ENCODE measurements around the gene FMNL3. TPM values are rescaled to one million over a fixed set of nuclear protein-coding genes. Genes with fewer than 3 reads are reported as not detected.
"Not testable (repeated sequence)": the region's sequence is repeated elsewhere in the genome, so short reads cannot be mapped to it uniquely, and the experiment has no call there.

FMNL3 gene
- polyA plus RNA-seq, 12 donors: 22.8 to 166 (median 28.1) TPM

DNA sequence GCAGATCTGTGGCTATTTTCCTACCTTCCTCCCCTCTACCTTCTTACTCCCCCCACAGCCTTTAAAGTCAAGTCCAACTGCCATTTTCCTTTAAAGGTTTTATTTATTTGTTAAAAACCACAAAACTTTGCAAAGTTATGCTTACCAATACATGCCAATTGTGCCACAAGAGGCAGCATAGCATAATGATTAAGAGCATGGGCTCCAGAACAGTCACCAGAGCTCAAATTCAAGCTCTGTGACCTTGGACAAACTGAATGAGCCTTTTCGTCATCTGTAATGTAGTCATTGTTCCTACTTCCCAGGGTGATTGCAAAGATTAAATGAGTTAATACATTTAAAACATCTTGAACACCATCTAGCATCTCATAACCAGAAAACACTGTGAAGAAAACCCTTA lies 13.0 kb upstream of the FMNL3 start:
- no peak for DNase-seq

DNA sequence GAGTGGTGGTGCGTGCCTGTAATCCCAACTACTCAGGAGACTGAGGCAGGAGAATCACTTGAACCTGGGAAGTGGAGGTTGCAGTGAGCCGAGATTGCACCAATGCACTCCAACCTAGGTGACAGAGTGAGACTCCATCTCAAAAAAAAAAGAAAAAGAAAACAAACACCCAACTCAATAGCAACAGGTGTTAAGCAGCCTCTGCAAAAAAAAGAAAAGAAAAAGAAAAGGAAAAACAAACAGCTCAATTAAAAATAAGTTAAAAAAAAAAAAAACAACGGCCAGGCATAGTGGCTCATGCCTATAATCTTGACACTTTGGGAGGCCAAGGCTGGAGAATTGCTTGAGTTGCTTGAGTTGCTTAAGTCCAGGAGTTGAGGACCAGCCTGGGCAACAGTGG lies 10.6 kb upstream of the FMNL3 start:
- DNase-seq: not testable (repeated sequence)

DNA sequence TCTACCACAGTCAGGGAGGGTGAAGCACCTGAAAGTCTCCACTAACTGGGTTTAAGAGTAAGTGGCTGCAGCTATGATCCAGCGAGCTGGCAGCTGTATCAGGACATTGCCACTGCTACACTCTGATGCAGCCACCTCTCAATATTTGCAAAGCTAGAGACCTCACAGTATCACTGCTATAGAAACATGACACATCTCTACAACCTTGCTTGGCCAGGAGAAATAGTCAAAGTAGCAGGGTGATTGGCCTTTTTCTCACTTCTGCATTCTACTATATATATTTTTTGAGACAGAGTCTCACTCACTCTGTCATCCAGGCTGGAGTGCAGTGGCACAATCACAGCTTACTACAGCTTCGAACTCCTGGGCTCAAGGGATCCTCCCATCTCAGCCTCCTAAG lies 9.3 kb upstream of the FMNL3 start:
- no peak for DNase-seq

DNA sequence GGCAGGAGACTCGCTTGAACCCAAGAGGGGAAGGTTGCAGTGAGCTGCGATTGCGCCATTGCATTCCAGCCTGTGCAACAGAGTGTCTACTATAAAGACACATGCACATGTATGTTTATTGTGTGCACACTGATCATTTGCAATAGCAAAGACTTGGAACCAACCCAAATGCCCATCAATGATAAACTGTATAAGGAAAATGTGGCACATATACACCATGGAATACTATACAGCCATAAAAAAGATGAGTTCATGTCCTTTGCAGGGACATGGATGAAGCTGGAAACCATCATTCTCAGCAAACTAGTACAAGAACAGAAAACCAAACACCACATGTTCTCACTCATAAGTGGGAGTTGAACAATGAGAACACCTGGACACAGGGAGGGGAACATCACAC lies 6.7 kb upstream of the FMNL3 start:
- not testable (repeated sequence) for DNase-seq

DNA sequence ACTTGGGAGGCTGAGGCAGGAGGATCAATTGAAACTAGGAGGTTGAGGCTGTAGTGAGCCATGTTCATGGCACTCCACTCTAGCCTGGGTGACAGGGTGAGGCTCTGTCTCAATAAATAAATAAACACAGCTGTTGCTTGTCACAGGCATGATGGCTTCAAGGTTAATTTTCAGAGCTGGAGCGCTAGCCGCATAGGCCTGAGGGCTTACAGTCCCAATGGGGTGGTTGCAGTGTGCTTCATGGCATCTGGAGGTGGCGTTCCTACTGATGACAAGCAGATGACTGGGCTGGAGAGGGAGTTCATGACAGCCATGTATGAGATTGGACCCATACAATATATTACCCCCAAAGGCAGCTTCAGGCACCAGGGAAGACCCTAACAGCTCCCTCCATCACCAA lies 1.6 kb upstream of the FMNL3 start:
- DNase-seq: no peak

DNA sequence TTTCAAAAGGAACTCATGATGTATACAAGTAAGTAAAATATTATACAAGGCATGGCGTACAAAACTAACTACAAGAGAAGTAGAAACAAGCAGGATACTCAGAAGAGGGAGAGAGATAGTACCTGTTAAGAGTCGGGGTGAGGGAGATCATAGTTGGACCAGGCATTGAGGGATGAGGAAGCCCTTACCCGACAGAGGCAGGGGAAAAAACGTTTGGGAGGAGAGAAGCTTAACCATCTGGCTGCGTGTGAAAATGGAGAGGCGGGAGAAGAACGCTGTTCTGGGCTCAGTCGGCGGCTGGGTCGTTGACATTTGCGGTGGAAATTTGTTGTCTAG lies 575 bp upstream of the FMNL3 start:
- DNase-seq: no peak

DNA sequence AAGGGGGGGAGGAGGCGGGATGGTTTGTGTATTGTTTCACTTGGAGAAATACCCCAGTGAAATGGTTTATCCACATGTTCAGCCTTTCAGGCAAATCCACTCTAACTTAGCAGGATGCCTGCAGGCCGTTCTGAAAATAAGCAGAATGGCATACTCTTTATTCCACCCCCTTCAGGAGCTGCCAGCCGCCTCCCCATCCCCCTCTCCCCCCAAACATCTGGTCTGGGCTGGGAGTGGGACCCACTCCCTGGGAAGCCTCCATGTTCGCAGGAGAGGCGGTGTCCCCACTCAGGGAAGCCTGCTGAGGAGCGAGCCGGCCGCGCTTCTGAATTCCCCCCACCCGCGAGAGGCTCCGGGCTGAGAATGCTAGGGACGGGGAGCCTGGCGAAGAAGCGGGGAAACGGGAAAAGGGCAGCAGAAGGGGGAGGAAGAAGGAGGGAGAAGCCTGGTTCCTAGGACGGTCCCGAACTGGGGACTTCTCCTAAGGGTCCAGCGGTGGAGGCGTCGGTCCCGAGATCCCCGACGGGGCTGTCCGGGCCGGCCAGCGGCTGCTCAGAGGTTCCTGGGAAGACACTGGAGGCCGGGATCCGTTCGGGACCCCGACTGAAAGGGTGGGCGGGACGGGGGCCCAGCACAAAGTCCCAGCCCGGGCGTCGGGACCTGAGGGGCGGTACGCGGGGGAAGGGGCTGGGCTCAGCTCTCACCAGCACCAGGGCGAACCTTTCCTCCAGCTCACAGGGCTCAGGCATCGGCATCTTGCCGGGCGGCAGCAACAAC lies 666 bp downstream of the FMNL3 start:
- peak; percentile 53 for DNase-seq

DNA sequence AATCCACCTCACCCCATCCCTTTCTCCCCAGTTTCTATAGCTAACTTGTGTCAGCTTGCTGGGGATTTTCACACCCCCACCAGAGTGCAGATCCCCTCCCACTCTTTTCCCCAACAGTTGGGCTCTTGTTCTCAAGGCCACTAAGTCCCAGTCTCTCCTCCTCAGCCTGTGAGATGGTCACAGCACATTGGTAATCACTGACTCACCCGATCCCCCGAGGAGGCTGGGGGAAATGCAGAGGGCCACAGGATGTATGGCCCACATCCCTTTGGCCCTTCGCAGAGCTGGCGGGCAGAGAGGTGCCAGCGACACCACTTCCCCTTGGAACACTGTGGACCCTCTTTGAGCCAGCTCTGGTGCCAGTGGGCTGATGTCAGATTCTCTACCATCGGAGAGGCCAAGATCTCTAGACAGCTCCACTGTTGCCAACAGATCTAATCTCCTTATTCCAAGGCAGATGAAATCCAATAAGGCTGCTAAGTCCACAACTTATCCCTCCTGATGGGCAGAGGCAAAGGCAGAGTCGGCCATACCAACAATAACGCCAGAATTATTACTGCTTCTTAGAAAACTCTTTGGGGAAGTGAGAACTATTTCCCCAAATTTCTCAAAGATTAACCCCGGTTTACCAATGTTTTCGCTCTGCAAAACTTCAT lies 1.6 kb downstream of the FMNL3 start:
- DNase-seq: no peak

DNA sequence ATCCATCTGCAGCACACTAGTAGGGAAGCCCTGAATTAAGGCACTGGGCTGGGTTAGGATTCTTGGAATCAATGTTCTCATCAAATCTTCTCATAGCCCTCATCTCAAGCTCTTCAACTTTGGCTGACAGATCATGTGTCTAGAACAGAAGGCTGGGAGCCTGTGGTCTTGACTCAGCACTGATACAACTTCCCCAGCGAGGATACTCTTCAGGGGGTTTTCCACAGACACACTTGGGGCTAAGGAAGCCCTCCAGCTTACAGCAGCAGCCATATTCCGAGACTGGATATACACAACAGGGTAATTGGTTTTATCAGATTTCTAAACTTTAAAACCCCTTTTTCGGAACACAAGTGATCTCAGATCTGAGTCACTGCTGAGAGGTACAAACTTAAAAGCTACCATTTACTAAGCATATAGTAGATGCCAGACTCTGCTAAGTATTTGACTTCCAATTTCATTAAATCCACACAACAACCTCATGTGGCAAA lies 3.5 kb downstream of the FMNL3 start:
- no peak for DNase-seq

DNA sequence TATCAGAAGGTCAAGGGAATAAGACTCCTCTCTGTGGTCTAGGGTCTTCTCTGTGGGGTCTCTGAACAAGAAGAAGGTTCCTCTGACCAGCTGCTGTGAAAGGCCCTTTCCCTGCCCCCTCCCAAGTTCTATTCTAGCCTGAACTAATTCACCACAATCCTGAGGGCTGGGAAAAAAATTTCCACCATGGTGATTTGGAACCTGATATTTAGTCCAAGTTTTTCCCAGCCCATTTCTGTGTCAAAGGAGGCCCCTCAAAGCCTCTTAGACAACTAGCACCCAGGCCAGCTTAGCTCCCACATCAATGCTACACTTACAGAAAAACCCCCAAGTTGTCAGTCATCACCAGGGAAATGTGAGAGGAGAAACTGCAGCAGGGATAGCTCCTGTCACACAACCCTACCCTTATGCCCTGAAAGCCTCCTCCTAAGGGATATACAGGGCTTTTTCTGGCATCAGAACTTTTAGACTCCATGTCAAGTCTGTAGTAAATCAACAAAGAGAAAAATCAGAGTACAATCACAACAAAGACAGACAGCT lies 4.5 kb downstream of the FMNL3 start:
- DNase-seq: no peak

DNA sequence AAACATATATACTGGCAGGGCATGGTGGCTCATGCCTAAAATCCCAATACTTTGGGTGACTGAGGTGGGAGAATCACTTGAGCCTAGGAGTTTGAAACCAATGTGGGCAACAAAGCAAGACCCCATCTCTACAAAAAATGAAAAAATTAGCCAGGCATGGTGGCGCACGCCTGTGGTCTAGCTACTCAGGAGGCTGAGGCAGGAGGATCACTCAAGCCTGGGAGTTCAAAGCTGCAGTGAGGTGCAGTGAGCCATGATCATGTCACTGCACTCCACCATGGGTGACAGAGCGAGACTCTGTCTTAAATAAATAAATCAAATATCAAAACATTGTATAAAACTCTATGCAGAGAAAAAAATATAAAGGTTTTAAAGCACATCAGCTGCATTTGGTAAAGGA lies 5.2 kb downstream of the FMNL3 start:
- no peak for DNase-seq

DNA sequence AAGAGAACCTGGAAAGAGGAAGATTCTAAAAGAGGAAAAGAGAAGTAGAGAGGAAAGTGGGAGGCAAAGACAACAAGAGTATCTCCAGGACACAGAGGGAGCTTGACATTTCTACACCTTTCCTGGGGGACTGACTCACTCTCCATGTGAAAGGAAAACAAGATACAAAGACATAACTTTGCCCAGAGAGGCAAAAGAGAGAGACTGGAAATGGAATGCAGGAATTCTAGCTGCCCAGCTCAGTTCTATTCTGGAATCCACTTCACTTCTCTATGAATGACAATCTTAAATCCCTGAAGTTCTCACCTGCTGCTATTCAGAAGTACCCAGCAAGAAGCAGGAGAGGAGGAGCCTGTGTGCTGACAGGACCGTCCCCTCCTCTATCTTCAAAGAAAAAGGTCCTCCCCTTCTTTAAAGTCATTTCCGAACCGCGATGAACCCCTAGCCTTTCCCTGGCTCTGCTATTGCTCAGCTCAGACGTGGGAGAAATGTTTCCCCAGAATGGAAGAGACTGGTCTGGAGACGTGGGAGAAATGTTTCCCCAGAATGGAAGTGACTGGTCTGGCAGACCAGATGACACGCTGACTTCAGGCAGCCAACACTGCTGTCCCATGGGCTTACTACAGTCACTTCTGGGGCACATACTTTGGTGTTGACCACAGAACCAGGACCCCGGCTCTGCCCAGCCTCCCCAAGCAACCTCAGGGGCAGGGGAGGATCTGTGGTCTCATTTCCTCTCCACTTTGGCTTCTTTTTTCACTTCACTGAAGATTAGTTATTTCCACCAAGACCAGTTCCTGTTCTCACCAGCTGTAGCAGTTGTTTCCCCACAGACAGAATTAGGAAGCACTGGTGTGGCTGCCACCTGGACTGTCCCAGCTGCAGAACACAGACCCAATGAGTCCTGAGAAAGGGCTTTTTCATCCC lies 8.3 kb downstream of the FMNL3 start:
- DNase-seq: no peak

DNA sequence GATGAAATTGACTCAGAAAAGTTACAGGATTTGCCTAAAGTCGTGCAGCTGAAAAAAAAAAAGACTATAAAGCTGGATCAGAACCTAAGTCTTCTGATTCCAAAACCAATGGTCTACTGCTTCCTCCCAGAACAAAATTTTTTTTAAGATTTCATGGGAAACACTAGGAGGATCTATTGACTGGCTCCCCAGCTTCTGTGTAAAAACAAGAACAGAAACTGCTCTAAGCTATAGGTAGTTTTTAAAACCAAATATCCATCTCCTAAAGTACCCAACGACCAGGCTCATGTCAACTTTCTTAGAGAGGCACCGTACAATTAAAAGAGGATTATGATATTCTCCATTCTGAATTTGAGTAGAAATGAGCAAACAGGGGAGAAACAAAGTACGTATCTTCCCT lies 9.4 kb downstream of the FMNL3 start:
- no peak for DNase-seq

DNA sequence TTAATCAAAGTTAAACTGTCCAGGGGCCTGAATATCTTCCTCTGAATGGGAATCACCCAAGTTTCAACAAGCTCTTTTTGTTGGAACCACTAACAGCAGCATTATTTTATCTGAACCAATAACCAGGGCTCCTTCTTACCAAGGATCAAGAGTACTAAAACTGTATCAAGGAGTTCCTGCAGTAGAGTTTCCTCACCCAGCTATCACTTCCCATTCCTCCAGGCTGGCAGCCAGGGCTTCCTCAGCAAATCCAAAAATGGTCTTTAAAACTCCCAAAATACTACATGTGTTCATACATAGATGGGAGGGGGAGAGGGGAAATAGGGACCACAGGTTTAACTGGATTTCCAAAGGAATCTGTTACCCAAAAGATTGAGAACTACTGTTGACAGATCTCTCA lies 10.5 kb downstream of the FMNL3 start:
- DNase-seq: no peak

DNA sequence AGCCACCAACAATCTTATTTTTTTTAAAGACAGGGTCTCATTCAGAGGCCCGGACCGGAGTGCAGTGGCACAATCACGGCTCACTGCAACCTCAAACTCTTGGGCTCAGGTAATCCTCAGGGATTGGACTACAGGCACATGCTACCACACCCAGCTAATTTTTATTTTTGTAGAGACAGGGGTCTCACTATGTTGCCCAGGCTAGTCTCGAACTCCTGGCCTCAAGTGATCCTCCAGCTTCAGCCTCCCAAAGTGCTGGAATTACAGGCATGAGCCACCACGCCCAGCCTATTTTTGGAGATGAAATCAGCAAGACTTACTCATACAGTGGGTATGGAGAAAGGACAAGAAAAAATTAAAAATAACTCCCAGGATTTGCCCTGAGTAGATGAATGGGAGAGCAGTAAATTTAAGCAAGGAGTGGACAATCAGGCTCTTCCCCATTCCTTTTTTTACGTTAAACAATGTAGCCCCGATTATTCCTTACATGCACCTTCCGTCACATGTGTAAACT lies 13.2 kb downstream of the FMNL3 start:
- no peak for DNase-seq

DNA sequence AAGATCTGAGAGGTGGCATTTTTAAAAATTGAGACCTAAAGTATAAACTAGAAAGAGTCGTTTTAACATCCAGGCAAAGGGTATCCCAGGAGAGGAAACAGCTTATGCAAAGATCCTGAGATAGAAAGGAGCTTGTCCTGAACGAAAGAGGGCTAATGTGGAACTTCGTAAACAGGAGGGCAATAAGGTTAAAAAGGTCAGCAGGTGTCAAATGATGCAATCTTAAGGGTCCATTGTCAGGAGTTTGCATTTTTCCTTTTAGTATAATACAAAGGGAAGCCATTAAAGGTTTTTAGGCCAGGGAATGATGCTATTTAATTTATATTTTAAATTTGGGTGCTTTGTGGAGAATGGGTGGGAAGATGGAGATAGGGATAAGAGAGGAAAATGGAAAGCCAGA lies 14.4 kb downstream of the FMNL3 start:
- DNase-seq: no peak

DNA sequence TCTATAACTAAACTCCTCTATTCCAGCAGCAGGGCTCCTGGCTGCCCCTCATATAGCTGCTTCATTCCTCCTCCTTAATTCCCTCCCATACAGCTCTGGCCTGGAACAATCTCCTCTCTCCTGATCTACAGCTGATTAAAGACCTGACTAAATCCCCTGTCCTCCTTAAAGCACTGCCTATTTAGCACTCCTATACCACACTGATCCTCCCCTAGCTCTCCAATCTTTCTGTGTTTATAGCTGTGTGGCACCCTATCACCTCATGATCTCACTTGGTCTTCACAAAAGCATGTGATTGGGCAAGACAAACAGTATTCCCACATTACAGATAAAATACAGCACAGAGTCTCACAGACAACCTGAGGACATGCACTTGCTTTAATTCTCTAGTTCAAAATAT lies 17.4 kb downstream of the FMNL3 start:
- DNase-seq: no peak

DNA sequence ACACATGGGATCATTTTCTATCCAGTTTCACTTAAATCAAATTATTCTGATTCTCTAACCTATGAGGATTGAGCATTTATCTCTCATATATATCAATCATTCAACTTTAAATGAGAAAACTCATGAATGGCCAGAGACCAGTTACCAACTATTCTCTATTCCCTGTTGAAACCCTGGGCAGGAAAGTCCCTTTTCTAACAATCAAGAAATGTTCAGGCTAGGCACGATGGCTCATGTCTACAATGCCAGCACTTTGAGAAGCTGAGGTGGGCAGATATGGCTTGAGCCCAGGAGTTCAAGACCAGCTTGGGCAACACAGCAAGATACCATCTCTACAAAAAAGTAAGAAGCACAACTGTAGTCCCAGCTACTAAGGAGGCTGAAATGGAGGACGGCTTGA lies 18.0 kb downstream of the FMNL3 start:
- DNase-seq: no peak

DNA sequence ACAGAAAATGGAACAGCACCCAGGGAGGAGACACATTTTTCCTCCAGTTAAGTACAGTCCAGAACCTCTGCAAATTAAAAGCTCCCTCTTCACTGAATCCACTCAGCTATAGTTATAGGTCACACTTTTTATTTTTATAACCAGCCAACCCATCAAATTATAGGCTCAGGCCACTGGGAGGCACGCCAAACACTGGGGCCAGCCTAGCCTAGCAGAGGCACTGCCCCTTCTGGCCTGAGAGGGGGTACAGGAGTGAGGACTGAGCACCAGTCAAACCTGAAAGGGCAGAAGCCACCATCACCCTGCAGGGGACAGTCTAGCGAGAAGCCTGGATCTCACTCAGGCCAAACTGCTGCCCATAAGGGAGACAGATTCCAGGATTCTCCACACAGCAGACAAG lies 19.3 kb downstream of the FMNL3 start:
- DNase-seq: no peak

DNA sequence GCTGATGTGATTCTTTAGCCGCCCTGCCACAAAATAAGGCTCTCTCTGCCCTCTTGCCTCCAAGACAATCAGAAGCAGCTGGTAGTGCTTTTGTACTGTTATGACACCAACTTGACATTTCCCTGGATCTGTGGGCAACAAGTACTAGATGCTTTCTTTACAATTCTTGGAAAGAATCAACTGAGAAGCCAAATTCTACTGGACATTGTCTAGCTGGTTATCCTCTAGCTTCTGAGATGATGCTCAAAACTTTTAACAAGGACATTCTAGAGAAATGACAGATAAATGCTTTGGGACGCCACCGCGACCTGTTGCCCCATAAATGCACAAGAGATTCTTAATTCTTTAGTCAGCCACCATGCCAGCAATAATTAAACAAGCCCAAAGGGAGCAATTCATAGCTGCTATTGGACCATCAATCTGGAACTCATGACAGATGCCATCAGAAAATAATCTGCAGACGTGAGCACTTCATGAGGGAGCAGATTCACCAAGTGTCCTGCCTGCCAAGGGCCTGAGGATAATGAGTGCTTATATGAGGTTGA lies 22.8 kb downstream of the FMNL3 start:
- DNase-seq: no peak

DNA sequence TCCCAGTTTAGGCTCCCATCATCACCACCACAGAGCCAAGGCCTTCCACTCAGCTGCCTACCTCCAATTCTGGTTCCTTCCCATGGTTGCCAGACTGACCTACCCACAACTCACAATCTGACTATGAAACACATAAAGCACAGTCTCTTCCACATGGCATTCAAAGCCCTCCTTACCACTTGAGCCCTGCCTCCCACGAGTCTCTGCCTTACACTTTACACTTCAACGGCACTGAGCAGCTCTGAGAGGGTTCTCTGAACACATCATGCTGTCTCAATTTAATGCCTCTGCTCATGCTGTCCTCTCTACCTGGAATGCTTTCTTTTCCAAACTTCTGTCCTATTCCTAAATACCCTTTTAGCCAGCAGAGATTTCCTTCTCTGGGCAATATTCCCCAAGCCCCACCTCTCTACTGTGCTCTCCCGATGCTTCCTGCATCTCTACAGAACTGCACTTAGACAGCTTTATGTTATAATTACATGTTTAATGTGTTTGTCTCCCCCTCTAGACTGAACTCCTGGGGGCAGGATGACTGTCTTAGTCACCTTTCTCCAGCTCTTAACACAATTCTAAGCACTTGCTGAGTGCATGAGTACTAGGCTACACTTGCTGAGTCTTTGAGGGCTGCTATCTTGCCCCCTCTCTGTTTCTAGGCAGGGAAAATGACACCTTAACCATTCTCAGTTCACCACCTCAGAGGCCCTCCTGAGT lies 23.5 kb downstream of the FMNL3 start:
- no peak for DNase-seq

Data from muscle of arm (tissue), 12 donors.